ENCODE measurements around the gene SLC6A3.

SLC6A3 gene

GRCh38 chr5:1442222-1443145 lies 2.8 kb downstream of the SLC6A3 start:
- DNase-seq (ENCODE audit: low read depth in 2 of 2), result no peak

DNA sequence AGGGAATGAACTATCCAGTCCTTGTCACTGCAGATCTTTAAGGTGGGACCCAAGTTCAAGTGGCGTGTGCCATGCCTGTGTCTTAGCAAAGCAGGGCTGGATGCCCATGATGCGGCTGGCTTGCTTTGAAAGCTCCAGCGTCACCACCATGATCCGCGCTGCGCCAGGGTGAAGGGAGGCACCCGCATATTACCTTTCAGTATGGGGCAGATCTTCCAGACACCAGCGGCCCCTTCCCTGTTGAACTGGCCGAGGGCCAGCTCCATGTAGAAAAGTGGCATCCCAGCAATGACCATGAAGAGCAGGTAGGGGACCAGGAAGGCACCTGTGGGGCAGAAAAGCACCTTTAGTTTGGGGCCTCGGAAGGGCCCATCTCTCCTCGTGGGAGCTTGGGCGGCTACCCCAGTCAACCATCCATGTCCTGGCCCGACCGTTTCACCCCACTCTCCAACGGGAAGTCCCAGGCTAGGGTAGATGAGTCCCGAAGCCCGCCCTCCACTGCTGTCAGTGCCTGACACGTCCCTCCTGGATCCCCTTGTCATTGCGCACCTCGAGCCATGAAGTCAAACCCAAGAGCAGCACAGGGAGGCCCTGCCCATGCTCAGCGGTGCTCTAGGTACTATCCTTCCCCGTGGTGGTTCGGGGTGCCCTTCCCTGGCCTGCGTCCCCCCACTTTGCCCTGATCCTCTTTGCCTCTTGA lies 3.9 kb downstream of the SLC6A3 start:
- DNase-seq (ENCODE audit: low read depth in 2 of 2), result no peak

- DNase-seq (ENCODE audit: low read depth in 2 of 2), result no peak
Observed at GRCh38 chr5:1440098-1440493, 5.1 kb downstream of the SLC6A3 start.

DNA sequence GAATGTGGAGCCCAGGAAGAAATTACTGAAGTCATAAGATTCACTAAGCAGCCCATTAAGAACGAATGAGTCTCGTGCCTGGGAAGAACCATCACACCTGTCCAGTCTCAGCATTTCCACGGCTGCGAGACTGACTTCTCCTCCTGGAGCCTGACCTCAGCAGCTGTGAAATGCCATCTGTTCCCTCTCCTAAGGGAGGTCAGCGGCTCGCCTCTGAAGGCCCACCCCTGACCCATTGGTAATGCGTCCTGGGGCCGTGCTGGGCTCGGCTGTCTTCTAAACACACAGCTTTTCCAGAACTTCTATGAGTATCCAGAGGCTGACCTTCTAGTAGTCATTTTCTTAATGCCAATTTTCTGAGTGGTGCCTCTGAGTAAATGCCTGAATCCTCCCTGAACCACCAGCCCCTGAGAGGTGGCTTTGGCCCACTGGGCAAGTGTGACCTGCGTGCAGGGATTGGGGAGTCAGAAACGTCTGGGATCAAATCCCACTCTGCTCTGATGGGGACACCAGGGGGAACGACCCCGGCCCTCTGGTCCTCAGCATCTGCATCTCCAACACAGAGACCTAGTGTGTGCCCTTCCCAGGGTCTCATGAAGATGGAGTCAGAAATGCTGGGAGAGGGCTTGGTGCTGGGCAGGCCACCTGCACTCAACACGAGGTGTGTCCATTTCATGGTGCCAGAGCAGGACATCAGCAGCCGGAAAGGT lies 5.7 kb downstream of the SLC6A3 start:
- no peak for DNase-seq (ENCODE audit: low read depth in 2 of 2)

GRCh38 chr5:1438871-1439270 lies 6.4 kb downstream of the SLC6A3 start:
- DNase-seq (ENCODE audit: low read depth in 2 of 2), result no peak

GRCh38 chr5:1437876-1438559 lies 7.2 kb downstream of the SLC6A3 start:
- no peak for DNase-seq (ENCODE audit: low read depth in 2 of 2)

DNA sequence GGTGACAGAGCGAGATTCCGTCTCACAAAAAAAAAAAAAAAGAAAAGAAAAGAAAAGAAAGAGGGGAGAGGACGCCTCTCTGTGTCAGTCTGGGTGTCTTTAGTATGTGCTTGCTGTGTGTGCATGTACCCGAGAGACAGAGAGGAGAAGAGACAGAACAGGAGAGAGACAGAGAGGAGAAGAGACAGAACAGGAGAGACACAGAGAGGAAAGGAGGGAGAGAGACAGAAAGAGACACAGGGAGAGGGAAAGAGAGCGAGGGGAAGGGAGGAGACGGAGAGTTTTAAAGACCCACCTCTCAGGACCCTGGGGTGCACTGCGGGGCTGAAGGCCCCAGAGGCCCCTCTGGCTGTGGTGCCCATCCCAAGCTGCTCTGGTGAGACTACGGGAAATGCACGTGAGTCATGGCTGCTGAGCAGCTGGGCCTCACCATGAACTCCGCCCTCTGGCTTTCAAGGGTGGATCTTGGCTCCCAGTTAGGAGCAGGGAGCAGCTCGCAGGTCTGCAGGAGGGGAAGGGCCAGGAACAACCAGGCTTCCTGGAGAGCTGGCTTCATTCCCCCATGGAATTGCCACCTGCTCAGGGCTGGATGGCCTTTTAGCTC lies 7.9 kb downstream of the SLC6A3 start:
- DNase-seq (ENCODE audit: low read depth in 2 of 2), result no peak

- DNase-seq (ENCODE audit: low read depth in 2 of 2), result no peak
Observed at GRCh38 chr5:1436681-1437080, 8.6 kb downstream of the SLC6A3 start.

DNA sequence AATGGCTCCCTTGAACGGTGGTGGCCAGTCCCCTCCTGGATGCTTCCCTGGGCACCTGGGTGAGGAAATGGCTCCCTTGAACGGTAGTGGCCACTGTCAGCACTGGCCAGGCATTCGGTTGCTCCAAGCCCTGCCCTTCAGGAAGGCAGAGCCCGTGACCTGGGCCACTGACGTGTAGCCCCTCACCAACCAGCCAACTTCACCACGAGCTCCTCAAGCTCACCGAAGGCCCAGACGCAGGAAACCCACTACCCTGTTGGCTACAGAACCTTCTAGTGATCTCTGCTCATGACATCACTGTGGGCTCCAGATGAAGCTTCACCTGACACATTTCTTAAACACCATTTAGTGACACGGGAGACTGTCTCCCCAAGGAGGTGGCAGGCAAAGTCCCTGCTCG lies 9.2 kb downstream of the SLC6A3 start:
- DNase-seq (ENCODE audit: low read depth in 2 of 2), result no peak

- no peak for DNase-seq (ENCODE audit: low read depth in 2 of 2)
Observed at GRCh38 chr5:1435369-1435768, 9.9 kb downstream of the SLC6A3 start.

GRCh38 chr5:1432296-1432695 lies 12.9 kb downstream of the SLC6A3 start:
- DNase-seq (ENCODE audit: low read depth in 2 of 2), result no peak

DNA sequence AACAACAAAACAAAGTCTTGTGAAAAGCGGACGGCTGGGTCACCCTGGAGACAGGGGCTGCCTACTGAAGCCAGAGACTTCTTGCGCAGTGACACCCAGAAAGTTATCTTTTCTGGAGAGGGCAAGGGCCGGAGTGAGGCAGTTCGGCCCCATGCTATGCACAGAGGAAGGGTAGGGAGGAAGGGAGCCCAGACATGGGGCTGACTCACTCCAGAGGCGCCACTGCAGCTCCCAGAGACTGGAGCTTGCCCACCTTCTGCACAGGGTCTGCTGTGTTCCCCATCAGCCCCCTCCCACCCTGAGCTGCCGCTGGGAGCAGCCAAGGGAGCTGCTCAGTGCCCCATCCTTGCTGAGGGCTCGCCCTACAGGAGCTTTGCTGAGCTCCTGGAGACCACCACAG lies 13.3 kb downstream of the SLC6A3 start:
- DNase-seq (ENCODE audit: low read depth in 2 of 2), result no peak

GRCh38 chr5:1431021-1431811 lies 14.0 kb downstream of the SLC6A3 start:
- no peak for DNase-seq (ENCODE audit: low read depth in 2 of 2)

GRCh38 chr5:1430121-1430795 lies 15.0 kb downstream of the SLC6A3 start:
- DNase-seq (ENCODE audit: low read depth in 2 of 2), result no peak

- DNase-seq (ENCODE audit: low read depth in 2 of 2), result no peak
Observed at GRCh38 chr5:1429496-1429895, 15.7 kb downstream of the SLC6A3 start.

DNA sequence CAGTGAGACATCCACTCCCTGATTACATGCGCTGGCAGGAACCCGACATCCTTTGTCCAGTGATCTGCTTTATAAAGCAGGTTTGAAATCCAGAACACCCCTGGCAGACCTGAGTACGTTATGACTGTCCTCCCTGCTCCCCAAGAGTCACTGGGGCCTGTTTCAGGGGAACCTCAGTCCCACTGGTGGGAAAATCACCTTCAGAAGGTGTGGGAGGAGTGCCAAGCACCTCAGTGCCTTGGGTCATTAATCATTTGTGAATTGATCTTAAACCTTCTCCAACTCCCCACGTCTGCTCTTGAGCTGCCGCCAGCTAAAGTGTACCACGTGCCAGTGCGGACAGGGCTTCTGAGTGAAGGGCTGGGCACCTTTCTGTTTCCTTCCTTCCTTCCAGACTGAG lies 16.2 kb downstream of the SLC6A3 start:
- no peak for DNase-seq (ENCODE audit: low read depth in 2 of 2)

- no peak for DNase-seq (ENCODE audit: low read depth in 2 of 2)
Observed at GRCh38 chr5:1428107-1428506, 17.1 kb downstream of the SLC6A3 start.

DNA sequence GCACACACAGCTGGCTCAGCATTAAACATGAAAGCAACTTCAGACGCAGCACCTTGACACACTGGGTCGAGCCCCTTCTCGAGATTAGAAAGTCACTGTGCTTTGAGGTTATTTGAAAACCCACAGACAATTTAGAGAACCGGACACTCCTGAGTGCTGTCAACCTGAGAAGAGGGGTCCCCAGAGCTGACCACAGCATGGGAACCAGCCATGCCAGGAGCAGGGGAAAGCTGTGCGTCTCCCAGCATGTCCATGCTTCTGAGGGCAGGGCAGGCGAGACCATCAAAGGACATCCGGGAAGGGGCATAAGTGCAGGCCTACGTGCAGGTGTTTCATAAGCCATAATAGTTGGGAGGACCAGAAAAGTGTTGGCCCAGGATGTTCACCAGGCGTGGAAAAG lies 20.5 kb downstream of the SLC6A3 start:
- no peak for DNase-seq (ENCODE audit: low read depth in 2 of 2)

- DNase-seq (ENCODE audit: low read depth in 2 of 2), result no peak
Observed at GRCh38 chr5:1423901-1424603, 21.2 kb downstream of the SLC6A3 start.

Data from stimulated activated CD4-positive, alpha-beta T cell treated with anti-CD3 and anti-CD28 coated beads, Interleukin-4, amount 100 ng/mL, for 48 hours (primary cell).